NCI-H1694 treated with DMSO at 0.1 percent for 48 hours (cell line): ENCODE measurements around the gene FASLG.
"Not testable (repeated sequence)": the region's sequence is repeated elsewhere in the genome, so short reads cannot be mapped to it uniquely, and the experiment has no call there.

Experiments
- DNase-seq: peaks from one replicate; lab custom pipeline; 2025; lab: John Stamatoyannopoulos, UW

Gene FASLG

GRCh38 chr1:172658871-172659453 is at the start of gene FASLG:
TSS of gene FASLG (plus strand) at chr1:172659103. CDS start at chr1:172659202, 99 bp downstream.
- DNase-seq, result no peak

GRCh38 chr1:172609528-172609927 is 49.4 kb upstream of the FASLG start:
- no peak for DNase-seq

GRCh38 chr1:172612478-172612877 is 46.4 kb upstream of the FASLG start:
- no peak for DNase-seq

- DNase-seq, result no peak
These were observed 45.6 kb upstream of the FASLG start for GRCh38 chr1:172613294-172613693.

- DNase-seq, result no peak
These were observed 42.7 kb upstream of the FASLG start for GRCh38 chr1:172616195-172616594.

GRCh38 chr1:172616636-172617035 is 42.3 kb upstream of the FASLG start:
- DNase-seq, result no peak

- not testable (repeated sequence) for DNase-seq
These were observed 38.3 kb upstream of the FASLG start for GRCh38 chr1:172620603-172621002.

- no peak for DNase-seq
These were observed 36.4 kb upstream of the FASLG start for GRCh38 chr1:172622541-172622940.

GRCh38 chr1:172623748-172624147 is 35.2 kb upstream of the FASLG start:
- DNase-seq, result no peak

- no peak for DNase-seq
These were observed 32.1 kb upstream of the FASLG start for GRCh38 chr1:172626845-172627244.

- DNase-seq, result no peak
These were observed 31.2 kb upstream of the FASLG start for GRCh38 chr1:172627702-172628101.

- no peak for DNase-seq
These were observed 30.5 kb upstream of the FASLG start for GRCh38 chr1:172628401-172628800.

- DNase-seq, result no peak
These were observed 29.7 kb upstream of the FASLG start for GRCh38 chr1:172629170-172629569.

- DNase-seq, result no peak
These were observed 29.3 kb upstream of the FASLG start for GRCh38 chr1:172629638-172630037.

- no peak for DNase-seq
These were observed 28.7 kb upstream of the FASLG start for GRCh38 chr1:172630056-172630818.

GRCh38 chr1:172630868-172631267 is 28.0 kb upstream of the FASLG start:
- DNase-seq, result no peak

GRCh38 chr1:172637522-172637921 is 21.4 kb upstream of the FASLG start:
- no peak for DNase-seq

GRCh38 chr1:172638249-172638648 is 20.7 kb upstream of the FASLG start:
- no peak for DNase-seq

- DNase-seq, result no peak
These were observed 19.7 kb upstream of the FASLG start for GRCh38 chr1:172638885-172639831.

GRCh38 chr1:172640111-172640510 is 18.8 kb upstream of the FASLG start:
- no peak for DNase-seq

- DNase-seq, result no peak
These were observed 17.4 kb upstream of the FASLG start for GRCh38 chr1:172641492-172641891.

GRCh38 chr1:172642970-172643369 is 15.9 kb upstream of the FASLG start:
- DNase-seq, result no peak

GRCh38 chr1:172646653-172647052 is 12.2 kb upstream of the FASLG start:
- no peak for DNase-seq
